A673 (cell line): ENCODE data around the gene ATG10.

Experiments
- EZH2 ChIP-seq: fragments of 200-600 bp; sonication (generic); IDR thresholded peaks from 2 replicates; pipeline ENCODE4 v1.6.1; 2017; ENCODE audit warnings: borderline replicate concordance, low read depth, mild to moderate bottlenecking, mixed read lengths, antibody characterized with exemption, low read length; ENCODE audit not compliant: poor library complexity, severe bottlenecking
- TF ChIP-seq, protein P1 (sequence below): fragments of 300-800, 200-600 bp; sonication (generic); conservative IDR thresholded peaks from 2 replicates; pipeline ENCODE4 v1.5.1; 2017; ENCODE audit warnings: low read depth, mild to moderate bottlenecking, antibody characterized with exemption, low read length, moderate library complexity, mixed read lengths

- TF ChIP-seq, protein P1, sequence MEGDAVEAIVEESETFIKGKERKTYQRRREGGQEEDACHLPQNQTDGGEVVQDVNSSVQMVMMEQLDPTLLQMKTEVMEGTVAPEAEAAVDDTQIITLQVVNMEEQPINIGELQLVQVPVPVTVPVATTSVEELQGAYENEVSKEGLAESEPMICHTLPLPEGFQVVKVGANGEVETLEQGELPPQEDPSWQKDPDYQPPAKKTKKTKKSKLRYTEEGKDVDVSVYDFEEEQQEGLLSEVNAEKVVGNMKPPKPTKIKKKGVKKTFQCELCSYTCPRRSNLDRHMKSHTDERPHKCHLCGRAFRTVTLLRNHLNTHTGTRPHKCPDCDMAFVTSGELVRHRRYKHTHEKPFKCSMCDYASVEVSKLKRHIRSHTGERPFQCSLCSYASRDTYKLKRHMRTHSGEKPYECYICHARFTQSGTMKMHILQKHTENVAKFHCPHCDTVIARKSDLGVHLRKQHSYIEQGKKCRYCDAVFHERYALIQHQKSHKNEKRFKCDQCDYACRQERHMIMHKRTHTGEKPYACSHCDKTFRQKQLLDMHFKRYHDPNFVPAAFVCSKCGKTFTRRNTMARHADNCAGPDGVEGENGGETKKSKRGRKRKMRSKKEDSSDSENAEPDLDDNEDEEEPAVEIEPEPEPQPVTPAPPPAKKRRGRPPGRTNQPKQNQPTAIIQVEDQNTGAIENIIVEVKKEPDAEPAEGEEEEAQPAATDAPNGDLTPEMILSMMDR = no peak
- TF ChIP-seq EZH2 = no peak
Measured at GRCh38 chr5:82255844-82256243, 284.0 kb downstream of the ATG10 start.
